GM19043 (cell line): ENCODE data around the gene PADI1.

Source experiments
- ATAC-seq: cut with Tn5 transposase; IDR thresholded peaks from one replicate; pipeline ENCODE4 v1.9.1; 2021; ENCODE audit warnings: low read depth; ENCODE audit not compliant: unreplicated experiment

The PADI1 gene

DNA sequence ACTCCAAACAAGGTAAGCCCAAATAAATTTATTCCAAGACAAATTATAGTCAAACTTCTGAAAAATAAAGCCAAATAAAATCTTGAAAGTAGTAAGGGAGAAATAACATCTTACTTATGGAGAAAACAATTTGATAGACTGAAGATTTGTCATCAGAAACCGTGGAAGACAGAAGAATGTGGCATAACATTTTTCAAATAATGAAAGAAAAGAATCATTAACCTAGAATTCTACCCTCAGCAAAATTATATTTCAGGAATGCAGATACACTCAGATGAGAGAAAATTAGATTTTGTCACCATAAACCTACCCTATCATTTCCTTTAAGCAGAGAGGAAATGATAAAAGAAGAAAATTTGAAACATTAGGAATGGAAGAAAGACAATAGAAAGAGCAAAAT is 27.3 kb upstream of the PADI1 start:
- ATAC-seq, result no peak

DNA sequence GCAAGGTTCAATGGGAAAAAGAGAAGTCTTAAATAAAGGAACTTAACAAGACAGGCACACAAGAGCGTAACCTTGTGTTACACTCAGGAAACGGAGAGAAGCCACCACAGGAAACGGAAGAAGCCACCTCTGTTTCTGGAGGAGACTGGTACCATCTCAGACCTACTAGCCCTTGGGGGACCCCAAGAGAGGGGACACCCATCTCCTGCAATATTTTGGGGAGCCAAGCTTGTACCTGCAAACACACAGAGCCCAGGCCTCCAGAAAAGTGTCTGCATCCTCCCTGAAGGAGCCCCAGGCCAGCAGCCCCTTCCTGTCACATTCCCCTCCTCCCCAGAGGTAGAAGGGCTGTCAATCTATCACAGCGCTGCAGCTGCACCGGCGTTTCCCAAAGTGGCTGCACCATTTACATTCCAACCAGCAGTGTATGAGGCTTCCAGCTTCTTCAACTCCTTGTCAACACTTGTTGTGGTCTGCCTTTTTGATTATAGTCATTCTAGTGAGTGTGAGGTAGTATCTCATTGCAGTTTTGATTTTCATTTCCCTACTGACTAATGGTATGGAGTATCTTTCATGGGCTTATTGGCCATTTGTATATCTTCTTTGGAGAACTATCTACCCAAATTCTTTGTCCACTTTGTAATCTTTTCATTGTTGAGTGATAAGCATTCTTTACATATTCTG is 23.0 kb upstream of the PADI1 start:
- no peak for ATAC-seq

DNA sequence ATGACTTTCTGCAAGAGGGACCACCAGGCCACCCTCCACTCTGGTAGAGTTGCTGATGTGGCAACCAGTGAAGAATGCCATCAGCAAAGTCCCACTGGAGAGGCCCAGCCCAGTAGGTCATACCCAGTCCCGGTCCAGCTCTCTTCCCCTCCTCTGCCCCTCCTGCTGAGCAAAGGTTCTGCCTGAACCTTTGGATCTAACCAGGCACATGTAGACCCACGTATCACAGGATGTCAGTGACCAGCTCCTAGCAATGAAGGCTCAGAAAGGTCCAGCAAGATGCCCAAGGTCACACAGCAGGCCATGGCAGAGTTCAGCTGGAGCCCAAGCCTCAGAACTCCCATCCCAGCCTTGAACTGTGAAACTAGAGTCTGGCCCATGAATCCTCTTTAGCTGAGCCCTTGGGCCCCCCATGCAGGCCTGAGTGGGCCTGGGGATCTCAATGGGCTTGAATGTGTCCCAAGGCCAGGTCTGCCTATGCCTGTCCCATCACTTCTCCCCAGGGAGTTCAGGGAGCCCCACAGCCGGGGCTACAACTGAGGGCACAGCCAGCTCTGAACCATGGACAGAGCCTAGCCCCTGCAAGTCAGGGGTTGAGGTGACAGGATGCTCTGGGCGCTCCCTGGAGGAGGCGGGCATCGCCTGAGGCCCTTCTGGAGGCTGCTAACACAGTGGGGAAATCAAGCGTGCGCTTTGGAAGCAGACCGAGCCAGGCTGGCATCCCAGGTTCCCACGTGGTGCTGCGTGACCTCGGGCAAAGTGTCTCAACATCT is 21.4 kb upstream of the PADI1 start:
- ATAC-seq, result no peak

GRCh38 chr1:17184161-17184665 is 20.7 kb upstream of the PADI1 start:
- no peak for ATAC-seq

GRCh38 chr1:17184822-17185484 is 20.0 kb upstream of the PADI1 start:
- ATAC-seq, result no peak

DNA sequence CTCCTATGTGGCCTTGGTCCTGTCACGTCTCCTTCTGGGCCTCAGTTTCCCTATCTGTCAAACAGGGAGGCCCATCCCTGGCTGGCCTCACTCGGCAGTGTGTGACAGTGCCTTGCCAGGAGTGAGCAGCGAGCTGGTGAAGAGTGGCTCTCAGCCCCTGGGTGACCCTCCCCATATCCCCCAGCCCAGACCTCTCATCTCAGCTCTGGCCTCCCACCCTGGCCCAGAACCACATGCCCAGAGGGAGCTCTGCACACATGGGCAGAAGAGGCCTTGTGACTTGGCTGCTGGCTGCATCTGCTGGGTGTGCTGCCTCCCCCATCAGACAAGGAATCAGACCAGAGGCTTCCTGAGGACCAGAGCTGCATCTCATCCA is 19.5 kb upstream of the PADI1 start:
- ATAC-seq, result no peak

DNA sequence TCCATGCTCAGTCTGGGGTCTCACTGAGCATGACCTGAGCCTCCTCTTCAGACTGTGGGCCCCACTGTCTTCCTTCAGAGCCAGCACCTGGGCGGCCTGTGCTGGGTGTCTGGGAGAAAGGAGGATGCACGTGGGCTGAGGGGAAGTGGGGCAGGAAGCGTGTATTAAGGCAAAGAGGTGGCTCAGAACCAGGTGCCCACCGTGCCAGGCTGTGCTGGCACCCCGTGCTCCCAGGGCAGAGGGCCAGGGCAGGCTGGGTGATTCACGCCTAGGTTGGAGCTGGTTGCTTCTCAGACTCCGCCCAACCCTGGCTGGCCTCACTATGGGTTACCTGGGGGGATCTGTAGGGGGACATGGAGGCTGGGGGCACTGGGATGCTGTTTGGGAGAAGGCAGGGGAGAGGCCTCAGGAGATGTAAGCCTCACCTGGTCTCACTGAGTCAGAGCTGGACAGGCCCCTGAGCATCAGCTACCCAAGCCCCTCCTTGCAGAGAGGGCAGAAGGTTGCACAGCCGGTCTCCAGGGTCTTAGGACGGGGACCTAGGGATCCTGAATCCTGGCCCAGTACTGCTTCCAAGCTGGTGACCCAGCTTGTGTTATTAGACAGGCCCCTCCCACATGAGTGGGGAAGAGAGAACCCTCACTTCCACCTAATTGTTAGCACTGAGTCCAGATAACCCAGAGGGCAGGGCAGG is 18.6 kb upstream of the PADI1 start:
- no peak for ATAC-seq

DNA sequence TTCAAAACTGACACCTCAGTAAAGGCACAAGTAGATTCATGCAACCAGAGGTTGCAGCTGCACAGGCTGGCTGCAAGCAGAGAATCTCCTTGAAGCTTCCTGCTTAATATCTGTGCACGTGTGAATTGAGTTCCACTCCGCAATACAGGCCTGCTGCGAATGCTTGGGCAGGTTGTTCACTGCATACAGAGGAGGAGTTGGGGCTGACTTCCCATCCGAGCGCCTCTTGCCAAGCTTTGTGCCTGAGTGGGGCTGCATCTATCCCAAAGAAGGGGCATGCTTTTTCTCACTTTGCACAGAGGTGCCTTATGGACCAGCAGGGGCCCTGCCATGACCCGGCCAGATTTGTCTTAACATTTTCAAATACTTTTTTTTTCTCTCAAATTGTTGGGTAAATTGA is 17.9 kb upstream of the PADI1 start:
- ATAC-seq, result no peak

GRCh38 chr1:17188217-17188616 is 16.7 kb upstream of the PADI1 start:
- ATAC-seq, result no peak

- ATAC-seq, result no peak
Observed at GRCh38 chr1:17188889-17189631, 15.9 kb upstream of the PADI1 start.

DNA sequence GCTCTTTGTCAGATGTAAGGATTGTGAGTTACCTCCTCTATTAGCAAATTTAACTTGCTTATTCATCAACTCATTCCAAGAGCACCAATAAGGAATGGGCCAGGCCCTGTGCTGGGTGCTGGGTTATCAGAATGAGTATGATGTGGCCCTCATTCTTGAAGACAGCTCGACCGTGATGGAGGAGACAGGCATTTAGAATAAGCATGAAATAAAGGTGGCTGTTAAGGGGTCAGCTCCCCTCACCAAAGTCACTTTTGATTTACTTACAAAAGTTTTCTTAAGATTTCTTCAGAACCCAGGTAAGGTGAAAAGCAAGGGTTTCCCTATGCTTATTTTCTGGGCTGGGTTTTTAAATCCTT is 15.3 kb upstream of the PADI1 start:
- ATAC-seq, result no peak

GRCh38 chr1:17190010-17190995 is 14.6 kb upstream of the PADI1 start:
- no peak for ATAC-seq

DNA sequence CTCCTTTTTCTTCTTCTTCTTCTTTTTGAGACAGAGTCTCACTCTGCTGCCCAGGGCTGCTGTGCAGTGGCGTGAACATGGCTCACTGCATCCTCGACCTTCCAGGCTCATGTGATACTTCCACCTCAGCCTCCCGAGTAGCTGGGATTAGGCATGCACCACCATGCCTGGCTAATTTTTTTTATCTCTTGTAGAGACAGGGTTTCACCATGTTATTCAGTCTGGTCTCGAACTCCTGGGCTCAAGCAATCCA is 13.0 kb upstream of the PADI1 start:
- ATAC-seq, result no peak

GRCh38 chr1:17192394-17193221 is 12.3 kb upstream of the PADI1 start:
- no peak for ATAC-seq

DNA sequence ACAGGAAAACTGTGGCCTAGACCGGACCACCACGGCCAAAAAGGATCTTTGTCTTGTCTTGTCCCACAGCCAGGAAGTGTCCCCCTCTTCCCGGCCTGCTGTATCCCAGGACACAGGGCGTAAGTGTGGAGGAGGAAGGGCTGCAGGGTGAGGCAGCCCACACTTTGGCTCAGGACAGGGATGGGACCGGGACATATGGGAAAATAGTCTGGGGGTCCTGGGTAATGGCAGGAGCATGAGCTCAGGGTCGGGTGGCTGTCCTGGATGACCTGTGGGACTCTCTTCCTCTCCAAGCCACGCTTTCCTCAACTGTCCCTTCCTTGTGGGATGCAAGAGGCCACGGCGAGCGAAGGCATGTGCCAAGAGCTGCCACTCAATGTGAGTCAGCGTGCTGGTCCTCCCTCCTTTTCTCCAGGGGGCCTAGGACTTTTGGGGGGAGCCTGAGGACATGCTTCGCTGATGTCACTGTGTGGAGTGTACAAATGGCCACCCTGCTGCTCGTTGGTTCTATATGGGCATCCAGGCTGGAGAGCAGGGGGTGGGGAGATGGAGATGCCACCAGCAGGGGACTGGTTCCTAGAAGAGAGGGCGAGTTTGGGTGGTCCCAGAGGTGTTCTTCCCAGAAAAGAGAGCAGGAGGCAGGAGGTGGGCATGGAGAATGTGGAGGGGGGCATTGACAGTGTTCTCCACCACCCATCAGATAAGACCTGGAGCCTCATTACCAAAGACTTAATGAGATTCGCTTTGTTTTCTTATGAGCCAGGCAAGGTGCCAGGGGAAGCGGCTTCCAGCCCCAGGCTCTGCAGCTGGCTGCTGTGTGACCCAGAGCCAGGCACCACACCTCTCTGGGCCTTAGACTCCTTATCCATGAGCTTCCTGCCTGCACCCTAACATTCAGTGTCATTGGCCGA is 11.5 kb upstream of the PADI1 start:
- ATAC-seq, result no peak

- no peak for ATAC-seq
Observed at GRCh38 chr1:17194133-17194475, 10.8 kb upstream of the PADI1 start.

GRCh38 chr1:17194615-17195528 is 10.1 kb upstream of the PADI1 start:
- no peak for ATAC-seq
